GM21619 (cell line): Measurements from ENCODE around the gene SPOCD1.

Source experiments
- ATAC-seq: cut with Tn5 transposase; IDR thresholded peaks from one replicate; pipeline ENCODE4 v1.9.1; 2021; ENCODE audit not compliant: unreplicated experiment

SPOCD1 gene

DNA sequence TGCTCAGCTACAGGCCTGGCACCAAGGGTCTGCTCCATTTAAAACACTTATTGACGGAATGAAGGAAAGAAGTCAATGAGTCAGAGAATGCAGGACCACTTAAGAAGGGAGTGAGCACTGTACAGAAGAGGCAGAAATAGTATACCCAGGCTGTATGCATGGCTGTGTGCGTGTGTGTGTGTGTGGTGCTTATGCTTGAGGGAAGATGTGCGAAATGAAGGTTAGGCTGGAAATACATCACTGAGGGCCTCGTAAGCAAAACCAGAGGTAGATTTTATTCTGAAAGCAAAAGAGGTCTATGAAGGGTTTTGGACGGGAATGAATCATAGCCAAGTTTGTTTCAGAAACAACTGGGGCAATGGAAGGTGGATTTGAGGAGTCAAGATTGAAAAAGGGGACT lies 42.0 kb downstream of the SPOCD1 start:
- no peak for ATAC-seq

DNA sequence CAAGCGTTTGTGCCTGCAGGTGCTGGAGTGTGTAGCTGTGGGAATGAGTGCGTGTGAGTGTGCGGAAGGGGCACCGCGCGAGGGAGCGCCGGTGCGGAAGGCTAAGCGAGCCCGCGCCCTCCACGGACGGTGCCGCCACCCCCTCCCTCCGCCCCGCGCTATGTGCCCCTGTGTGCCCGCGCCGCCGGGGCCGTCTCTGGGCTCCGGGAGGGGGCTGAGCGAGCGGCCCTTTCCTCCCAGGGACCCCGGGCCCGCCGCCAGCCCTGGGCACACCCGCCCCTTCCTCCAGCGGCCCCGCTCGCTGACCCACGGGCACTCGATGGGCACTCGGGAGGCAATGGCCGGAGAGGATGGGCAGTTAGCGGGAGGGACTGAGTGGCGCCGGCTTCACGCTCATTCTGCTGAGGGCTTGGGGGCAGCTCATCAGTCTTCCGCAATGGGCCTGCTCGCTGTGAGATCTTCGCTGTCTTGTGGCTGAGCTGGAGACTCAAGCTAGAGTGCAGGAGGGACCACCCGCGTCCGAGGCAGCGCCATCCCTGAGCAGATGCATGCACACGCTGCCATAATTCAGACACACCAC lies 43.1 kb downstream of the SPOCD1 start:
- no peak for ATAC-seq

DNA sequence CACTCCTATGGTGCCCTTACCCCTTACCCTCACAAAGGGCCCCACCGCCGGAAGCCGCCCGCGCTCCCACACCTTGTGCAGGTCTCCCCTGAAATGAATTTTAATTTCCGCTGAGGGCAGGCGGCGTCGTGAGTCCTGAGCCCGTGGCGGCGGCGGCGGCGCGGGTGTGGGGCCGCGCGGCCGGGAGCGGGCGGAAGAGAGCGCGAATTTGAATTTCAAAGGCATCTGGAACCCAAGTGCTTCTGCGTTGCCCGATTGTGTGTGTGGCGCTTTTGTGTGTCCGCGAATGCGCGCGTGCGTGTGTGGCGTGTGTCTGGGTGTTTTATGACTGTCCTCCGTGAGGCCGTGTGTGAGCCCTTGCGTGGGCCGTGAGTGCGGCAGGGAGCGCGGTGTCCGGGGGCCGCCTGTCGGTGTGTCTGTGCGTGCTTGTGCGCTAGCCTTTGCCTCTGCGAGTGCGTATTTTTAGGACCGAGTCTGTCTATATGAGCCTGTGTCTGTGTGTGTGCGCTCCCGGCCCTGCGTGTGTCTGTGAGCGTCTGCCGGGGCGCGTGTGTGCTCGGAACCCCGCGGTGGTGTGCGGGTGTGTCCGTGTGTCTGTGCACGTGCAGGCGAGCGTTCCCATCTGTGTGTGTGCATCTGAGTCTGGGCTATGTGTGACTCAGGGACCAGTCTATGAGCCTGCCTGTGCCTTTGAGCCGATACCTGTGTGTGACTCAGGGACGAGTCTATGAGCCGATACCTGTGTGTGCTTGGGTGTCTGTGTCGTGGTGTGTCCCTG lies 43.7 kb downstream of the SPOCD1 start:
- ATAC-seq = no peak

DNA sequence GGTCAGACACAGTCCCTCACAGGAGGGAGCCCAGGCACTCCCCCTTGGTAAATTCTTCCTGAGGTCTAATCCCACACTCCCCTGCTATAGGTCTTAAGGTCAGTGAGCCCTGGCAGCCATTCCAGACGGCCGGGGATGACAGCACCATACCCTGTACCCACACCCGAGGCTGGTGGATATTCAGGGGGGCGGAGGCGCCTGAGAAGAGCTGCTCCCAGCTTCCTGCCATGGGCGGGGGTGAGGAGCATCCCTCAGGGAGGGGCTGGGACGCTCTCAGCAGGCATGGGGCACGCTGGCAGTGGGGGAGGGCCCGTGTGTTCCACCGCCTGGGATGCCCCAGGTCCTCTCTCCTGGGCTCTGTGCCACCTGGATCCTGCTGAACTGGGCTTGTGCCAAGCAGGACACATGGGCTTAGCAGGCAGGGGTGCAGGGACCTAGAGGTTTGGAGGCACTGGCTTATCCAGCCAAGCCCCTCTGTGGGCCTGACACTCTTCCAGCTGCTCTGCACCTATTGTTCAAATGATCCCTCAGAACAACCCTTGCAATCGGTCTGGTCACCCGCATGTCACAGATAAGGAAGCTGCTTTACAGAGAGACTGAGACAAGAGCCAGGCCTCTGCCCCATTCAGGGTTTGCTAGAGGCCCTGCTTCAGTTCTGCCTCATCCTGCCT lies 46.0 kb downstream of the SPOCD1 start:
- no peak for ATAC-seq

DNA sequence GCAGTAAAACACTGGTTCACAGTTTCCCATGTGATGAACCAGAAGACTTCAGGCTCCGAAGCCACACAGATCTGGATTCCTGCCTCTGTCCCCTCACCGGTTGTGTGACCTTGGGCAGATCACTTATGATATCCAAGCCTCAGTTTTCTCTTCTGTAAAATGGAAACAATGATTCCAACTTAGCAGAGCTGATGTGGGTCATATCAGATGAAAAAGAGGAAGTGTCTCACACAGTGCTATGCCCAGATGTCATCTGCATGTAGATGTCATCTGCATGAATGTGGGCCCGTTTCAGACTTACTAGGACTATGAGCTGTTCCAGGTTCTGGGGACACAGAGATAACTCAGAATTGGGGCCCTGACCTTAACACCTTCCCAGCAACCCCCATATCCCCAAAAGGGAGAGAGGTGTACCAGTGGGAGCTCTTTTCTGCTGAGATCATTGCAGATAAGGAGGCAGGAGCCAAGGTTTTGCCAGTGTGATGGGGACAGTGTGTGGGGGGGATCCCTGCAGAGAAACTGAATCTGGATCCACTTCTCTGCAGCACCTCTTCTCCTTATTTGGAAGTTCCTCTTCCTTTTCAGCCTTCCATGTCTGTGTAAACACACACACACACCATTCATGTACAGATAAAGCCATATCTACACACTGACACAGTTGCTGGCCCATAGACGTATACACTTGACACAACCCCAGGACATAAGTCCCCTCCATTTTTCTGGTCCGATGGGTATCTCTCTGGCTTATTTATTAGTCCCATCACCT lies 46.7 kb downstream of the SPOCD1 start:
- no peak for ATAC-seq

DNA sequence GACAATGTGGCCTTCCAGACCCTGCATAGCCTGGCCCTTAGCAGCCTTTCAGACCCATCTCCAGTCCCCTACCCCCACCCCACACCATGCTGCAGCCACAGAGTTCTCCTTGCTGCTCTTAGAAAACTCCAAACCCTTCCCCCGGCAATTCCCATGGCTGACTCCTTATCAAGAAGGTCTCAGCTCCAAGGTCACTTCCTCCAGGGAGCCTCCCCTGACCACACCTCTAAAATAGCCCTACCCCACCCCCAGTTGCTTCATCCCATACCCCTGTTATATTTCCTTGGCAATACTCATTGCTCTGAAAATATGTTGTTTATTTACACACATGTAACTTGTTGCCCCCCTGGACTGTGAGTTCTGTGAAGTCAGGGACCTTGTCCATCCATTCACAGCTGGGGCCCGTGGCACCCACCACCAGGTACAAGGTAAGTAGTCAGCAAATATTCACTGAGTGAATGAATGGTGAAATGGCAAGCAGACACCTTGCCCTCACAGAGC lies 47.4 kb downstream of the SPOCD1 start:
- ATAC-seq = no peak

DNA sequence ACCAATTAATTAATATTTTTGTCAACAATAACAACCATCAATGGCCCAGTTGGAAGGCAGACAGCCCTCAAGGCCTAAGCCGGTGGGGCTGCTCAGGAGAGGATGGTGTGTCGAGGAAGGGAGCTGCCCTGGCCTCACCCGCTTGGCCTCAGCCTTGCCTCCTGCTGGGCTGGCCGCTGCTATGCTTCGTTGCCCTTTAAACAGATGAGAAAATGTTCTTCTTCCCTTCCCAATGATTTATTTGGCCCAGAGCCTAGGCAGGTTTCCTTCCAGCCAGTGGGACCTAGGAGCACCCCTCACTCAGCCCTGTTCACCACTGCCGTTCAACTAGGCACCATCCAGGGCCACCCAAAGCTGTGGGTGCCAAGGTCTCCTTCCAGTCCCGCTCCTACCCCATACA lies 48.6 kb downstream of the SPOCD1 start:
- no peak for ATAC-seq

DNA sequence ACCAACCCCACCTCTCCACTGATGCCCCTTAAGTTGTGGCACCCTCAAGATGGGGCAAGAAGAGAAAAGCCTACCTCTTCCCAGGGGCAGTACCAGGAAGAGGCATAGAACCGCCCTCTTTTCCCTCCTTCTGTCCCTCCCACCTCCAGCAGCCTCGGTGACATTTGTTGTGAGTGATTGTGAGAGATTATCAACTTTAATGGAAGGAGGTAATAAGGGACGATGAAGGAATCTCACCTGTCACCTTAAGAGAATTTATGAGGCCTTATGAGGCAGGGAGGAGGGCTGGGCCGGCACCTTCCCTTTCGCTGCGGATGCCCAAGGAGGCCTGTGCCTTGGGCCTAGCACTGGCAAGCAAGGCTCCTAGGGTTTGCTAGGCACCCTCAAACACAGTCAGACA lies 50.3 kb downstream of the SPOCD1 start:
- no peak for ATAC-seq

DNA sequence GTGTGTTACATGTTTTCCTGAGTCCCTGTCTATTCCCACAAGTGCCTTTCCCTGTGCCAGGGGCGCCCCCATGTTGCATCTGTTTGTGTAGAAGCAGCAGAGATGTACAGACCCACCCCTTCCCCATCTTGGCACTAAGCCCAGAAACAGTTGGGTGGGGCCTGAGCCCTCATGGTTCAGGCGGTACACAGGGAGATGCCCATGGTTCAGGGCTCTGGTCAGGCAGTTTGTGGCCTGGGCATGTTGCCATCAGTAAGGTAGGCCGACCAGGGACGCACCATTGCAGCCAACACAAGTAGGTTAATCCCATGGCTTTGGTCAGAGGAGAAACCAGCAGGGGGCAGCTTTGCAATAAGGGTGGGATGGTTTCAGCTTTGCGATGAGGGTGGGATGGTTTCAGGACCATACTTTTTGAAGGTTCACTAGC lies 50.8 kb downstream of the SPOCD1 start:
- ATAC-seq = no peak

DNA sequence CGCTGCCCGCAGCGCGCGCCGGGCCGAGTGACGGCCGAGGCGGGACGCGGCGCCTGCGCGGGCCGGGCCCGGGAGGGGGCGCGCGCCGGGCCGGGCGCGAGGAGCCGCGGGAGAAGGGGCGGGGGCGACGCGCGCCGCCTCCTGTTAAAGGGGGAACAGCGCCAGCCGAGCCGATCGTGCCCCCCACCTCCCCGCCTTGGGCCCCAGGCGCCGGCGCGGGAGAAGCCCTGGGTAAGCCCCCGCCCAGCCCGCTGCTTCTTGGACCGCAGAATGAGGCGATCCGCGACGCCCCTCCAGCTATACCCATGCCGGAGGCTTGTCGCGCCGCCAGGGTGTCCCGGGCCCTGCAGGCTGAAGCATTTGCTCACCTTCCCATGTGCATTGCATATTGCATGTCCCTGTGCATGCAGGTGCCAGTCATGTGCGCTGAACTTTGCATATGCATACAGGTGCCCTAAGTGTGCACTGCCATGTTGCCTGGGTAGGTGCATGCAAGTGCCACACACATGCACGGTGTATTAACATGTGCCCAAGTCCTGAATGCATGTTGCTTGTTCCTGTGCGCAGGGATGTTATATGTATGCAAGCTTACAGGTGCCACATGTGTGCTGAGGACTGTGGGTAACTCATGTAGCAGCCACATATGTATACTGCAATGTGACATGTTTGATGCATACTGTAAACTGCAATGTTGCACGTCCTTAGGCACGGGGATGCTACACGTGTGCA lies 51.3 kb downstream of the SPOCD1 start, which contains the start of gene ADGRB2:
Gene ADGRB2 (minus strand): TSS at position 29 of the 729 bp plus-strand sequence. CDS start 7,119 bp downstream, outside the sequence.
- no peak for ATAC-seq

DNA sequence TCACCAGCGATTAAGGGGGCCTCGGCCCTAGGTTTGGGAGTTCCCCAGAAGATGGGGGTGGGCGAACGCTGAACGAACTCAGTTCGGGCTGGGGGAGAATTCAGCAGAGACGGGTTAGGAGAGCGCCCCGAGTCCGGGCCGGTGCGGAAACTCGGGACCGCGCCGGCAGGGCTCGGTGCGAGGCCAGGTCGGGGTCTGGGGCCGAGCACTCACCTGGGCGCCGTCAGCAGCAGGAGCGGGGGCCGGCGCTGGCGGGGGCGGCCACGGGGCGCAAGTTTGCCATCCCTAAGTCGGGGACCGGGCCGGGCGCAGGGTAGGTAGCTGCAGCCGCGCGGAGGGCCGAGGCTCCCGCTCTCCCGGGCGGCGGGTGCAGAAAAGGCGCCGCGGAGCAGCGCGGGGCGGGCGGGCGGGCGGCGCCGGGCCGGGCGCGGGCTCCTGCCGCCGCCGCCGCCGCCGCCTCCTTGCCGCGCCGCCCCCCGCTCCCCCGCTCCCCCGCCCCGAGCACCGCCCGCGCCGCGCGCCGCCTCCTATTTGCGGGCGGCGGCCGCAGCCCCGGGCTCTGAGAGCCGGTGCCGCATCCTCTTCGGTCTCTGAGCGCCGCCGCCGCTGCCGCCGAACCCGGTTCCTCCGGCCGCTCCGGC lies 52.0 kb downstream of the SPOCD1 start:
- ATAC-seq = no peak

DNA sequence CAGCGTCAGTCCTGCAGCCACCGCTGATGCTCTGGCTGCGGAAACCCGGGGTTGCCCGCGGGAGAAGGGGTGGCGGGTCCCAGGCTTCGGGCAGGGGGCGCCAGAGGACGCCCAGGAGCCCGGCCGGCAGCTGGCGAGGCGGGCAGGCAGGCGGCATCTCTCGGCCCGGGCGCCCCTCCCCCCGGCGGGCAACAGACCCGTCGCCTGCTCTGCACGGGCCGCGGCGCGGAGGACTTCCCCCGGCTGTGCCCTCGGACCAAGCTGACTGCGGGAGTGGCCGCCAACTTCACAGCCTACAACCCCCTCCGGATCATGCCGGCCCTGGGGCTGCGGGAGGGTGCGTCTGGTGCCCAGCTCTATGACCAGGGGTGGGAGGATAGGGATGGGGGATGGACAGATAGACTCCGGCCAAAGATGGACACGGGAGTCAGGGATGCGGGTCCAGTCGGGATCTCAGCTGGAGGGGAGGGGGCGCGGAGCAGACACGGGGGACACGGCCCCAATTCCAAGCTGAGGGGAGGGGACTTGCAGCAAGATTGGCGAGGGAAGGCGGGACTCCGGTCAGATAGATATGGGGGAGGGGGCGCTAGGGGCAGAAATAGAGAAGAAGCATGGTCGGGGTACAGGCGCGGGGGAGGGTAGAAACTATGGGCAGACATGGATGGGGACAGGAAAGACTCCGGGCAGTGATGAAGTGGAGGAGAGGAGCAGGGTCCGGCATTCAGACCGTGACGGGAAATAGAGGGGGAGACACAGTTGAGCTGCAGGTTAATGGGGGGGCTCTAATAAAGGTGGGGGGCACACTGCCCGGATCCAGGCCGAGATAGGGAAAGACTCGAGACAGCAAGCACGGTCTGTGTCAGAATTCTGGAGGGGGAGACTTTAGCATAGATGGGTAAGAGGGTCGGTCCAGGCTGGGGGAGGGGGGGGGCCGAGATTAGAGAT lies 52.8 kb downstream of the SPOCD1 start:
- no peak for ATAC-seq

DNA sequence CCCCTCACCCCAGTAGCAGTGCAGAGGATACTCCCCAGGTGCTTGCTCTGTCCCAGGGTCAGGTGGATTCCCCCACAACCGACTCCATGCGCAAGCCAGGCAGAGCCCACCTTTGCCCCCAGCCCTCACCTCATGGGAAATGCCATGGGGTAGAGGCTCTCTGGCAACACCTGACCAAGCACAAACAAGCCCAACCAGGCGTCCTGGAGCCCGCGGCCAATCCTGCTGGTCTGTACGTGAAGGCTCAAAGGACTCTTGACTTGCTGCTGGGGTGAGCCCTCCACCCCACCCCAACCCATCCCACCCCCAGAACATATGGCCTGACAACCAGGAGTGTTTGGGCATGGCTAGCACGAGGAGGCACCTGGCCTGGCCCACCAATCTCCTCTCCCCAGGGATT lies 53.5 kb downstream of the SPOCD1 start:
- no peak for ATAC-seq

DNA sequence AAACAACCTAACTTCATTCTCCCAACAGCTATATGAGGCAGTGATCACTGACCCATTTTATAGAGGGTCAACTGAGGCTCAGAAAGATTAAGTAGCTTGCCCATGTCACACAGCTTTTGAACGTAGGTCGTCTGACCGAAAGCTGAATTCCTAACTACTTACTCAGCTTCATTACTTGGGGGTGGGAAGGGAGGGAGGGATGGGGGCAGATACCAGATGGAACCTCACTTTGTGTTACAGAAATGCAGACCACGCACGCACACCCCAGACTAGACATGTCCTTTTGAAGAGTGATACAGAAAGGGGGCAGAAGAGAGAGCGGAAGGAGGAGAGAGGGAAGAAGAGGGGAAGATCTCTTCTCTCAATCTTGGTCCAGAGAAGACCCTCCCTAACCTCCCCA lies 53.9 kb downstream of the SPOCD1 start:
- no peak for ATAC-seq

DNA sequence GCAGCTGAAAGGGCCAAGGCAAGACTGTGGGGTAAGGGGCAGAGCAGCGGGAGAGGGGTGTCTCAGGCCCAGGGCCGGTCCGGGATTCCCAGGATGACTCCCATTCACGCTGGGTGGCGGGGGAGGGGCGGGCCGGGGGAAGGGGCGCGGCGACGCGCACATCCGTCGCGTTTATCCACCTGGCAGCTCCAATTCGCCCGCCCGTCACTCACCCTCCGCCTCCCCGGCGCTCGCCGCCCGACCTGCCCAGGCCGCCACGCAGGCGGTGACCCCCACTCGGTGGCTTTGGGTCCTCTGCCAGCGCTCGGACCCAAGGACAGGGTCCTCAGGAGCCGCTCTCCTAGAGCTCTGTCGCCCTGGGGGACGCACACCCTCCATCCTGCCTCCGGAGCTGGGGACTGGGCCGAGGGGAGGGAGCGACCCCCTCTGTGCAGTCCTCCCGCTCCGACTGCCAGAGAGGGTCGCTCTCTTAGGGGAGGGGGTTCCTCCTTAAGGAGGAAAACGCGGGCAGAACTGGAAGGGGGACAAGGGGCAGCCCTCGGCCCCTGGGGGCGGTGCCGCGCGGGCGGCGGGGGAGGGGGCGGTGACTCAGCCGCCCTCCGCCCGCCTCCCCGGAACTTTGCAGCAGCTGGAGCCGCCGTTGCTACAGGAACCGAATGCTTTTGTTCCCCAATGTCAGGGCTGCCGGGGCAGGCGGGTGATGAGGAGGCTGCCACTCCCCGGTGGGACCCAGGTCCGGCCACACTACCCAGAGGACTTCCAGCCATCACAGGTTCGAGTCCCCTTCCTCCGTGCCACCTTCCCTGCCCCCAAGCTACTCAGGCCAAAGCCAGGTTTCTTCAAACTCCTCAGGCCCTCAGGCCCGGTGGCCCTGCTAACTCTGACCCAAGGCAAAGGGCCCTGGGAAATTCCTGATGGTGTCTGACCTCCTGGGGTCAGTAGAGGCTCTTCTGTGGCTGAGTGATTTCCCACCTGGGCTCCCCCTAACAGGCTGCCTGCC lies 55.1 kb downstream of the SPOCD1 start:
- ATAC-seq = no peak

DNA sequence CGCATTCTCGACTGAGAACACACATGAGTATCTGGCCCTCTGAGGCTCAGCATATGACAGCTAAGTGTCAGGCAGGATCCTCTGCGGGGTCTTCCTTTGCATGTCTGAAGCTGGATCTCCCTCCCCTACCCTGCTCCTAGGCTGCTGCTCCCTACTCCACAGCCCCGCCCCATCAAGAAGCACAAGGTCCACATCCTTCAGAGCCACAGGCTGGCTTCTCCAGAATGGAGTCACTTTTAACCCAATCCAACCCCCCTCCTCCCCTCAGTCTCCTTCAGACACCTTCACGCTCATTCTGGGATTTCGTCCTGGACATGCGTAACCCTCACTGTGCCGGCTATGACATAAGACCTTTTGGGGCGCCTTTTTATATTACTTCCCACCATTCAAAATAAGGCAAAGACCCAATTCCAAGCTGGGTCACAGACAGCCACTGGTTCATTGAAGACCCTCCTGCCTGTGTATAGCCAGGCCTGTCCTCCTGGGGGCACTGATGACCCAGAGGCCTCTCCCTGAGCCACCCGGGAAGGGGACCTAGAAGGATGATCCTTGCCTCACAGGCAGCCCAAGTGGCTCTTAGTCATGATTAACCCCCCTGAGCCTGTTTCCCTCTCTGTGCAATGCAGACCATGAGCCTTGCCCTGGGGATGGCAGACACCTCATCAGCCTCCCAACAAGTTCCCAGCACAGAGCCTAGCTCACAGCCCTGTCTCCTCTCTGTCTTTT lies 56.4 kb downstream of the SPOCD1 start:
- ATAC-seq = no peak

DNA sequence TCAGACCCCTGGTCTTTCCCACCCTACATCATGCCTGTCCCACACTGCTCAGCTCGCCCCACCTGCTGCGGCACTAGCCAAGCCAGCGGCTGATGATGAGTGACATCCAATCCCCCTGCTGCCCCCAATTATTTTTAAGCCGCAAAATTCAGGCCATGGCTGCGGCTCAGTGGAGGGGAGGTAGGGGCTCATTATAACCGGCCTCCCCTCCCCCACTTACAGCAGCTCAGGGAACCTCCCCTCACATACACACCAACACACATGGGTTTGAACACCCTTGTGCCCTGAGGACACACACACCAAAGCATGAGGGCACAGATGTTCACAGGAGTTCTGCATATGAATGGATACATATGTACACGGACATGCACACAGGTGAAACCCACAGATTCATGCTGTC lies 57.0 kb downstream of the SPOCD1 start:
- ATAC-seq = no peak
